Activated CD4-positive, alpha-beta T cell treated with anti-CD3 and anti-CD28 coated beads, Interleukin-2, amount 10 ng/mL, durations not matched to agents 24 days and 14 days (primary cell): ENCODE results near the gene HDAC3. TPM values are rescaled to one million over a fixed set of nuclear protein-coding genes. Genes with fewer than 3 reads are reported as not detected.

ENCODE experiments used
- DNase-seq: peaks from one replicate; pipeline ENCODE4 v3.0.0; 2022
- H3K27ac Mint-ChIP-seq: one replicate; pipeline ENCODE4 v1.8.0; 2022; ENCODE audit warnings: mild to moderate bottlenecking, mixed read lengths
- H3K27me3 Mint-ChIP-seq: one replicate; pipeline ENCODE4 v1.8.0; 2022; ENCODE audit warnings: mixed read lengths
- H3K36me3 Mint-ChIP-seq: one replicate; pipeline ENCODE4 v1.8.0; 2022; ENCODE audit warnings: low read depth, mild to moderate bottlenecking, mixed read lengths
- H3K4me1 Mint-ChIP-seq: one replicate; pipeline ENCODE4 v1.8.0; 2021; ENCODE audit warnings: mixed read lengths
- H3K4me3 Mint-ChIP-seq: one replicate; pipeline ENCODE4 v1.8.0; 2022; ENCODE audit warnings: mild to moderate bottlenecking, moderate library complexity, mixed read lengths
- H3K9me3 Mint-ChIP-seq: one replicate; pipeline ENCODE4 v1.8.0; 2021; ENCODE audit warnings: mixed read lengths
- intact Hi-C: fragments of 100-400 bp; cut with micrococcal nuclease; formaldehyde crosslinking; loops from one replicate; pipeline ENCODE4 v1.15.1; 2023
- total RNA-seq: library from RNA; stranded (reverse); gene quantifications from 2 replicates; pipeline ENCODE4 v1.2.3, GENCODE V29; 2022

The HDAC3 gene
- total RNA-seq, 1 donor from 2014 or later = 88.1 TPM

DNA sequence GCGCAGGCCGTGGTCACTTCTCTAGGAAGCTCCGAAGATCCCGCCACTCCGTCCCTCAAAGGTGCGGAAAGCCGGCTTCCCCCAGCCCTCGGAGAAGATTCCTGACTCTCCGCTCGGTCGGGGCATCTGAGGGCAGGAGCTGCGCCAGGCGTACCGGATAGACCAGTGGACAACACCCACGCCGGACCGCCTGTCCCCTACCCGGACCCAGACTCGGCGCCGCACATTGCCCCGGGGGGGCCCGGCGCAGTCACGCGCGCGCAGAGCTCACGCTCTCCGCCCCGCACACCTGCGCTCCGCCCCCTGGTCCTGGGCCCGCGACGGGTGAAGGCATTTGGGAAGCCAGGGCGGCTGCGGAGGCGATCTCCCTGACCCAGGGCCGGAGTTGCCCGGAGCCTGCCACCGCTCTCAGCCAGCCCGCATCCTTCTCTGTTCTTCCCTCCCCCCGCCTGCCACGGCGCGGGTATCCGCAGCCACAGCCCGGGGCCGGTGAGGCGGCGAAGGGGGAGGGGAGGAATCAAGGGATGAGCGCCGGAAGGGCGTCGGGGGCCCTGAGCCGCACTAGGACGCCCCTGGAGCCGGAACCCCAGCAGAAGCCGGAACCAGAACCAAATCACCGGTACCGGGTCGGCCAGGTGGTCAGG is 596 bp upstream of the HDAC3 start:
- peak; percentile 89 for DNase-seq
- Mint-ChIP-seq H3K4me3 (peak overlapping the region; percentile 96), H3K36me3 (peaks cover 35% of the 10 kb centered on the region), H3K27me3 (no peaks in the 10 kb centered on the region), H3K9me3 (no peaks in the 10 kb centered on the region), H3K4me1 (peaks cover 48% of the 10 kb centered on the region), H3K27ac (peak overlapping the region; percentile 92)
- intact Hi-C loops = loop anchor here (10.0 kb wide), 1 partner anchor 312 kb away; the partner anchor contains the start of gene TAF7

DNA sequence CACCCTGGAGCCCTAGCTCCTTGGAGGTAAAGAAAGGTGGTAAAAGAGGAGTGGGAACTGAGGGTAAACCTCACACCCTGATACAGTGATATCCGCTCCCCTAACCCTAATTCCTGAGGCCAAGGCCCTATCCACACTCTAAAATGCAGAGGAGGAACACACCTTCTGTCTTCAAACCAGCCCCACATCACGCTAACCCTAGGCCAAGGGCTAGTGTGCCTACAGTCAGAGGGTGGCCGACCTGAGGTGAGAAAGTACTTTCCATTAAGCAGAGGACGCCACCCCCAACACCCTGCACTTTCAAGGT is 590 bp downstream of the HDAC3 start:
- H3K4me3 Mint-ChIP-seq = peak overlapping the region; percentile 96
- no peak for DNase-seq
- H3K27me3 Mint-ChIP-seq = no peaks in the 10 kb centered on the region
- no peaks in the 10 kb centered on the region for H3K9me3 Mint-ChIP-seq
- peak overlapping the region; percentile 76 for H3K27ac Mint-ChIP-seq
- intact Hi-C loops = loop anchor here (1.0 to 10.0 kb wide), 5 partner anchors 13 to 311 kb away; partner anchors contain the start of genes FCHSD1 and TAF7
- H3K4me1 Mint-ChIP-seq = peaks cover 37% of the 10 kb centered on the region
- H3K36me3 Mint-ChIP-seq = peaks cover 27% of the 10 kb centered on the region

DNA sequence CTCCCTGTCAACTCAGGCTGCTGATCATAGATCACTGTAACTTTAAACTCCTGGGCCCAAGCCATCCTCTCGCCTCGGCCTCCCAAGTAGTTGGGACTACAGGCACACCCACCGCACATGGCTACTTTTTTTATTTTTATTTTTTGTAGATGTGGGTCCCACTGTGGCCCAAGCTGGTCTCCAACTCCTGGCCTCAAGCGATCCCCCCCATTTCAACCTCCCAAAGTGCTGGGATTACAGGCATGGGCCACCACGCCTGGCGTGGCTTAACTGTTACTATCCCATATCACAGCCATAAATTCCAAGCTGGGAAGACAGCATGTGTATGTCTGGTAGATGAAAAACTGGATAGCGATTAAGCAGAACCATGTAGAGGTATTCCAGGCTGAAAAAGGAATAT is 1.0 kb downstream of the HDAC3 start:
- Mint-ChIP-seq H3K4me1 (peaks cover 35% of the 10 kb centered on the region), H3K27me3 (no peaks in the 10 kb centered on the region), H3K27ac (peak overlapping the region; percentile 76), H3K9me3 (no peaks in the 10 kb centered on the region), H3K36me3 (peaks cover 22% of the 10 kb centered on the region), H3K4me3 (peak overlapping the region; percentile 96)
- no peak for DNase-seq
- intact Hi-C loops = loop anchor here (1.0 to 10.0 kb wide), 5 partner anchors 12 to 311 kb away; partner anchors contain the start of genes FCHSD1 and TAF7

DNA sequence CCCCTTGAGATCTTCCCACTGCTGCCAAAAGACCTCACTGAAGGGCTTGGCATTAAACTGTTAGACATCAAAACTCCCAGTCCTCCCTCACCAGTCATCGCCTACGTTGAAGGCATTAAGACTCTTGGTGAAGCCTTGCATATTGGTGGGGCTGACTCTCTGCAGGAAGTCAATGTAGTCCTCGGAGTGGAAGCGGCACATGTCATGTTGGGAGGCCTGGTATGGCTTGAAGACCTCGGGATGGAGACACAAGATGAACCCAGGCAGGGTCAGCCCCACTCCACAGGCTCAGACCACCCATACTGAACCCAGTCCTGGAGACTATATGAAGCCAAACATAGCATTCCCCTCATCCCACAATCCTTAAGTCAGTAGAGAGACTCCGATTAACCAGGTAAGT is 1.9 kb downstream of the HDAC3 start:
- H3K4me3 Mint-ChIP-seq = peak overlapping the region; percentile 96
- no peaks in the 10 kb centered on the region for H3K9me3 Mint-ChIP-seq
- H3K27ac Mint-ChIP-seq = no peak overlapping the region
- H3K36me3 Mint-ChIP-seq = peaks cover 27% of the 10 kb centered on the region
- intact Hi-C loops = loop anchor here (10.0 kb wide), 1 partner anchor 310 kb away; the partner anchor contains the start of gene TAF7
- no peak for DNase-seq
- H3K4me1 Mint-ChIP-seq = peaks cover 35% of the 10 kb centered on the region
- H3K27me3 Mint-ChIP-seq = no peaks in the 10 kb centered on the region

DNA sequence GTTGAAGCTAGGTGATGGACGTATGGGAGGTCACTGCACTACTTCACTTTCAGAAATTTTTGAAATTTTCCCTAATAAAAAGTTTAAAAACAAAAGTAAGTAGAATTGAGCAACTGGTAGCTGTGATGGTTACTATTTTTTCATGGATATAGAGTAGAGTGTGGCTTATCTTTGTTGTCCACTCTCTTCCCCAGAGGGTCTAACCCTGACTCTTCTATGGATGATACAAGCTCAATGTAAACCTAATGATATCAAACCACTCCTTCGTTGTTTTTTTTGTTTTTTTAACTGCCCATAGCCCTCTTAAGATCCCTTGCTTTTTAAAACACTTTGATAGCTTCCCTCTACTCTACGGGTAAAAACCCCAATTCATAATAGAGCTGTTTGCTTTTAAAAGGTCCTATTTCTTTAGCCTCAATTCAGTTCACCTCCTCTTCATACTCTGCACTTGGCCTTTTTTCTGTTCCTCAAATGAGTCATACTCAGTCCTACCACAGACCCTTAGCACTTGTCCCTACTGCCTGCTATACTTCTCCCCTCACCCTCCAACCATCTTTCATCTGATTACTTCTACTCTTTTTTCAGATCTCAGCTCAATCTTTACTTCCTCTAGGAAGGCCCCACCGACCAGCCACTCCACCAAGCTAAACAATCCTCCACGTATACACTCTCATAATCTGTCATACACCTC is 2.6 kb downstream of the HDAC3 start:
- no peaks in the 10 kb centered on the region for H3K9me3 Mint-ChIP-seq
- intact Hi-C loops = loop anchor here (10.0 kb wide), 1 partner anchor 309 kb away; the partner anchor contains the start of gene TAF7
- peaks cover 33% of the 10 kb centered on the region for H3K4me1 Mint-ChIP-seq
- H3K27ac Mint-ChIP-seq = peak overlapping the region; percentile 57
- peaks cover 30% of the 10 kb centered on the region for H3K36me3 Mint-ChIP-seq
- no peaks in the 10 kb centered on the region for H3K27me3 Mint-ChIP-seq
- no peak for DNase-seq
- H3K4me3 Mint-ChIP-seq = peak overlapping the region; percentile 38

DNA sequence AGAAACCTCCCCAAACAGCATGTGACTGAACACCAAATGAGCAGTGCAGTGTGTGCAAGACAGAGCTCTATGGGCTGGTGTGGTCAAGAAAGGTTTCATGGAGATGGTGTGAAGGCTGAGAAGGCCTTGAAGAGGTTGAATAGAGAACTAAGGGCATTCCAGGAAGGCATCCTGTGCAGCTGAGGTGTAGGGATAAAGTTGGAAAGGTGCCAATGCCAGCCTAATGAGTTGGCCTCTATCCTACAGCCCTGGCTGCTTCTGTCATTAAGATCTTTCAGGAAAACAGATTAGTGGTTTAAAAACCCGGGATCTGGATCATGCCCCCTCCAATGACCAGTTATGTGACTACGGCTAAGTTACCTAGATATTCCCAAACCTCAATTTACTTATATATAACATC is 4.0 kb downstream of the HDAC3 start:
- Mint-ChIP-seq H3K4me1 (peaks cover 31% of the 10 kb centered on the region), H3K27ac (no peak overlapping the region), H3K4me3 (no peak overlapping the region), H3K36me3 (peaks cover 33% of the 10 kb centered on the region), H3K9me3 (no peaks in the 10 kb centered on the region), H3K27me3 (no peaks in the 10 kb centered on the region)
- intact Hi-C loops = loop anchor here (10.0 kb wide), 1 partner anchor 308 kb away; the partner anchor contains the start of gene TAF7
- DNase-seq = no peak

DNA sequence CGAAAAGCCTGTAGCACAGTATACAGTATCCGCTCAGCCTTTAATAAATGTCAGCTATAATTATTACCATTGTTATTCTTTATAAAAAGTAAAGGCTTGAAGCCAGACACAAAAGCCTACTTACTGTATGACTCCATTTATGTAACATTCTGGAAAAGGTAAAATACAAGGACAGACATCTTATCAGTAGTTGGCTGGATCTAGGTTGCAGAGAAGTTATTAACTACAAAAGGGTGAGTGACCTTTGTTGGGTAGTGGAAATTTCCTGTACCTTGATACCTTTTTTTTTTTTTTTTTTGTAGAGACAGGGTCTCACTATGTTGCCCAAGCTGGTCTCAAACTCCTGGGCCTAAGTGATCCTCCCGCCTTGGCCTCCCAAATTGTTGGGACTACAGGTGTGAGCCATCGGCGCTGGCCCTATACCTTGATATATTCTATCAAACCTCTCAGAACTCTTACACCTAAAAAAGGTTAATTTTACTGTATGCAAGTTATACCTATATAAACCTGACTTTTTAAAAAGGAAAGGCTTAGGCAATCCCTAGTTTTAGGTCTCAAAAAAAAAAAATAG is 6.0 kb downstream of the HDAC3 start:
- Mint-ChIP-seq H3K36me3 (peaks cover 46% of the 10 kb centered on the region), H3K9me3 (no peaks in the 10 kb centered on the region), H3K4me1 (peaks cover 28% of the 10 kb centered on the region), H3K27me3 (no peaks in the 10 kb centered on the region), H3K4me3 (no peak overlapping the region), H3K27ac (no peak overlapping the region)
- intact Hi-C loops = loop anchor here (10.0 kb wide), 1 partner anchor 306 kb away; the partner anchor contains the start of gene TAF7
- no peak for DNase-seq

DNA sequence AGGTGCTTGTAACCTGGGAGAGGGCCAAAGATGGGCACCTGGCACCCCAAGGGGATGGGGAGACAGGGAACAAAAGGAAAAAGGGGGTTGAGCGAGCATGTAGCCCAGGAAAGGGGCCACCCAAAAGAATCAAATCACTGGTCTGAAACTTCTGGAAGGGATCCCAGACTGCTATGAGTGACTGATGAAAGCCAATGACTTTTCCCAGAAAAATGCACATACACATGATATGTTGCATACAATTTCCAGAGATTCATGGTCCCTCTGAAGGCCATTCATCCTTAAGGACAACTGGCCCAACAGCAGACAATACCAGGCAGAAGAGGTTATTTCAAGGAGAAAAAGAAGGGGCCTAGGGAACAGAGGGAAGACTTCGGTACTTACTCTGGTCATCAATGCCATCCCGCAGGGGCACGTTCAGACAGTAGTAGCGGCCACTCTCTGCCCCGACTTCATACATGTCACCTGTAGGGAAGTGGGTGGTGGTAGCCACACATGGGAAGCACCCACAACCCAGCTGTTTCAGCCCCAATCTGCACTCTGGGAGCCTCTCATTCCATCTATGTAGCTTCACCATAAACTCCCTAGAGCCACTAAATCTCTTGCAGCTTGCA is 8.4 kb downstream of the HDAC3 start:
- H3K36me3 Mint-ChIP-seq = peaks cover 49% of the 10 kb centered on the region
- intact Hi-C loops = no loop called here
- no peak overlapping the region for H3K27ac Mint-ChIP-seq
- no peak for DNase-seq
- H3K4me3 Mint-ChIP-seq = no peak overlapping the region
- no peaks in the 10 kb centered on the region for H3K9me3 Mint-ChIP-seq
- H3K4me1 Mint-ChIP-seq = peaks cover 17% of the 10 kb centered on the region
- H3K27me3 Mint-ChIP-seq = no peaks in the 10 kb centered on the region

DNA sequence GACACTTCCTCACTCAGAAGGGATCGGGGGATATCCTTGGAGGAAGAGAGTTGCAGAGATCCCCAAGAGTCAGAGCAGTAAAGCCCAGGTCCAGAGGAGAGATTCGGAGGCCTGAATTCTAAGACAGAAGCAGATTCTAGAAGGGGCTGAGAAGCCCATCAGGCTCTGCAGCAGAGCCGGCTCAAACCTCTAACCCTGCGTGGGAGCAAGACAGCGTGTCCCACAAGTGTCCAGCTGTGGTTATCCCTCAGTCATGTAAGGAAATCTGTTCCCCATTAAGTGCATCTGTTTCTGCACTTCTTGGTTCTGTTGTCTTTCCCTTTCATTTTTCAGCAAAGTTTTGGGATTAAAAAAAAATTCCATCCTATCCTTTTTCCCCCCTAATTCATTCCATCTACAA is 13.0 kb downstream of the HDAC3 start:
- peak overlapping the region; percentile 63 for H3K4me3 Mint-ChIP-seq
- intact Hi-C loops = loop anchor here (1.0 kb wide), 2 partner anchors 13 to 31 kb away; partner anchors contain the start of genes HDAC3 and RELL2
- H3K27me3 Mint-ChIP-seq = no peaks in the 10 kb centered on the region
- no peaks in the 10 kb centered on the region for H3K9me3 Mint-ChIP-seq
- no peak for DNase-seq
- peaks cover 54% of the 10 kb centered on the region for H3K36me3 Mint-ChIP-seq
- H3K27ac Mint-ChIP-seq = peak overlapping the region; percentile 77
- H3K4me1 Mint-ChIP-seq = peaks cover 27% of the 10 kb centered on the region

DNA sequence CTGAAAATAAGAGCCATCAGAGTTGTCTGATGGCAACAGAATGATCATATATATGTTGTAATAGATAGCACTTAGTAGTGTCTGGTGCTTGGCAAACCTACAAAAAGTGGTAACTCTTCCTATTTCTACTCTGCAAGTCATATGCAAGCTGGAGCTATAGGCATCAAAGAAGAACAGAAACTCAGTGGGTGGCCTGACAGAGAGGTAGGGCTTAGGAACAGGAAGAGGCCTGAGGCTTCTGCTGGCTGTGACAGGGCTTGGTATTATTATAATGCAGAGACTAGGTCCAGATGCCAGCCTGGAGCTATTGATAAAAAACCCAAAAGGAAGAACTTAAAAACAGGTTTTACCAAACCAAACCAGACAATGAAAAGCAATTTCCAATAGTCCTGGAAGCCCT is 13.5 kb downstream of the HDAC3 start:
- Mint-ChIP-seq H3K27me3 (no peaks in the 10 kb centered on the region), H3K4me3 (peak overlapping the region; percentile 63), H3K9me3 (no peaks in the 10 kb centered on the region), H3K36me3 (peaks cover 52% of the 10 kb centered on the region), H3K4me1 (peaks cover 27% of the 10 kb centered on the region), H3K27ac (peak overlapping the region; percentile 77)
- DNase-seq = peak; percentile 76
- intact Hi-C loops = loop anchor here (1.0 kb wide), 2 partner anchors 13 to 31 kb away; partner anchors contain the start of genes HDAC3 and RELL2

DNA sequence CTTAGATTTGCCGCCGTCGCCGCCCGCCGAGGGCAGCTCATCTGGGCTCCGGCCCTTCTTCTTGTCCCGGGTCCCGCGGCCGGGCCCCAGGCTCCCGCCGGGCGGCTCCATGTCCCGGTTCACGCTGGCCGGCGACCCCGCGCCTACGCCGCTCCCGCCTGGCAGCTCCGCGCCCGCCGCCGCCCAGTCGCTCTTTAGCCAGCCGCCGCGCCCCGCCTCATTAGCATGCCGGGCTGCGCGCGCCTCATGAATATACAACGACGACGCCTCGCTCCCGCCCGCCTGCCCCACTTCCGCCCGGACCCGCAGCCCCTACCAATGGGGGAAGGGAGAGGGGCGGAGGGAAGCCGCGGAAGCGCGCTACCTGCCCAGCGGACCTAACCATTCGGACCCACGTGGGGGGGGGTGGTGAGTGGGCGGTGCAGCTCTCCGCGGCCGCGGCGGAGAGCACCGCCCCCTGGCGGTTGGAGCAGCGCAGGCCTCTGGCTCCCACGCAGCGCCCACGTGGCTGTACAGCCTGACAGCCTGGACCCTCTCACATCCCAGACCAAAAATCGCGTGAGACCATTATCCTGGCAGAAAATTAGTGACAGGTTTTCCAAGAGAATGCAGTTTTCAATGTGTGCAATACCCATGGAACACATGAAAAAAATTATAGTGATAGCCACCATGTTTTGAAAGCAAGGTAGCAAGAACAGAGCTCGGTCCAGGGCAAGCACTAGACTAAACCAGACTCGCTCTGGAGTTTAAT is 17.7 kb downstream of the HDAC3 start, which contains the start of gene DIAPH1:
TSS of gene DIAPH1 (minus strand) at position 197 of the 751 bp plus-strand sequence. CDS start at position 111, 86 bp downstream.
- peak; percentile 98 for DNase-seq
- Mint-ChIP-seq H3K4me3 (peak within 1 kb of the TSS; percentile 100), H3K27ac (peak within 1 kb of the TSS; percentile 99), H3K36me3 (peaks cover 43% of the 10 kb centered on the region), H3K27me3 (no peaks in the 10 kb centered on the region), H3K4me1 (peaks cover 57% of the 10 kb centered on the region), H3K9me3 (no peaks in the 10 kb centered on the region)
- intact Hi-C loops = loop anchor here (1.0 kb wide), 5 partner anchors 14 to 55 kb away; partner anchors contain the start of genes FCHSD1, HDAC3 and RELL2

DNA sequence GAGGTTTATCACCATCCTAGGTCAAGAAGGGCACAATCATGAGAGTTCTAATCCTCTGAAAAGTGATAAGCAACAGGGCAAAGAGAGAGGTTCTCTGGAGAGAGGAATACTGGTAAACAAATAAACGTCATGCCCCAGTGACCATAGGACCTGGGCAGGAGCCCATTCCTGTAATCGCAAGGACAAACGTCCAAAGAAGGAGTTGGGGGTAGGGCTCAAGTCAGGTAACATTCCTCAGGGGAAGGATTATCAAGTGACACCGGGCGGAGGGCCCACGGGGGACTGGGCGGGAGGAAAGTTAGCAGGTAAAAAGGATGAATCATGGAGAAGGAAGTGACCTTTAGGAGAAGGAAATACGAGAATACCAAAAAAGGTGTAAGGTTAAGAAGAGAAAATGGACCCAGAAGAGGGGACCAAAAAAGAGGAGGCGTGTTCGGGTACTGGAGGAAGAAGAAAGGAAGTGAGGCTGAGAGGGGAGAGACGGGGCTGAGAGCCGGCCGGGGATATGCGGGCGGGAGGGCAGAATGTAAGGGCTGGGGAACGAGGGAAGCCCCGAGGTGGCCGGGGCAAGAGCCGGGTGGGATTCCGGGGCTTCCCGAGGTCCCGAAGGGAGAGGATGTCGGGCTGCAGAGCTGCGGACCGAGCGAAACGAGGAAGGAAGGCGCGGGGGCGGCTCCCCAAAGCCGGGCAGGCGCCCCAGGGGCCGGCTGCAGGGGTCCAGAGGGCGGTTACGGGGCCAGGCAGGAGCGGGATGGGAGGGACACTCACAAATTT is 18.4 kb downstream of the HDAC3 start:
- Mint-ChIP-seq H3K4me3 (peak overlapping the region; percentile 100), H3K27ac (peak overlapping the region; percentile 99), H3K4me1 (peaks cover 56% of the 10 kb centered on the region), H3K27me3 (no peaks in the 10 kb centered on the region), H3K36me3 (peaks cover 41% of the 10 kb centered on the region), H3K9me3 (no peaks in the 10 kb centered on the region)
- peak; percentile 84 for DNase-seq
- intact Hi-C loops = no loop called here
